Tongue (tissue), 2 donors: ENCODE data around the gene HOXB4. TPM values are rescaled to one million over a fixed set of nuclear protein-coding genes. Genes with fewer than 3 reads are reported as not detected.

Experiments
- DNase-seq: peaks from one replicate; pipeline ENCODE4 v3.0.0-alpha.2; 2015
- total RNA-seq: library from RNA; depleted of rRNA; stranded (reverse); fragments of >200 nt; gene quantifications from one replicate; pipeline ENCODE4 v1.2.3, GENCODE V29; 2014

The HOXB4 gene
- total RNA-seq, 1 donor from 2014 or later: 0.92 TPM

DNA sequence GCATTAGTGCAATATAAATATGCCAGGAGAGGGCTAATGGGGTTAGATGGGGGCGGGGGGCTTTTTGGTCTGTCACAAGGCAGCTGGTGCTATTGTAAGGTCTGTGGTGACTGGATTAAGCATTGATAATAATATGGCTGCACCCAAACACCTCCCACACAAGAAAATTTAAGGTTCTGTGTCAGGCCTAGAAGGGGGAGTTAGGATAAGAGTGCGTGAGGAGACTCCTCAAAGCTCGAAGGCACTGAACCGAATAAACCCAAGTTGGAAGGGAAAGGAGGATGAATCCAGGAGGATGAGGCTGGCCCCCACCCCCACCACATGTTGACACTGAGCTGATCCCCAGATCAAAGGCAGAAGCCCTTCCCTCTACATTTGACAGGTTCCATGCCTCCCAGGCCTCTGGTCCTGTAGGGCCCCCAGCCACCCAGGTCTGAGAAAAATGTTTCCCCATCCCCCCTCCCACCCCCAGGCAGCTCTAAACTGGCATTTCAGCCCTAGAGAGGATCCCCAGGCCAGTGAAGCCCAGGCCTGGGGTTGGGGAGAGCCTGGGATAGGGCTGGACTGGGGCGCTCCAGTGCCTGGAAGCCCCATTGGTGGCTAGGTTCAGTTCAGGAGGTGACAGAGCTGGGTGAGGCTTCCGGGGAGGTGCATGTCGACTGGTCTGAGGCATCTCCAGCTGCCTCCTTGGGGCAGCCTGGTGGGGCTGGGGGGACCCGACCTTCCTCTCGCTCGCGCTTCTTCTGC, 49.0 kb downstream of the HOXB4 start:
- no peak for DNase-seq

DNA sequence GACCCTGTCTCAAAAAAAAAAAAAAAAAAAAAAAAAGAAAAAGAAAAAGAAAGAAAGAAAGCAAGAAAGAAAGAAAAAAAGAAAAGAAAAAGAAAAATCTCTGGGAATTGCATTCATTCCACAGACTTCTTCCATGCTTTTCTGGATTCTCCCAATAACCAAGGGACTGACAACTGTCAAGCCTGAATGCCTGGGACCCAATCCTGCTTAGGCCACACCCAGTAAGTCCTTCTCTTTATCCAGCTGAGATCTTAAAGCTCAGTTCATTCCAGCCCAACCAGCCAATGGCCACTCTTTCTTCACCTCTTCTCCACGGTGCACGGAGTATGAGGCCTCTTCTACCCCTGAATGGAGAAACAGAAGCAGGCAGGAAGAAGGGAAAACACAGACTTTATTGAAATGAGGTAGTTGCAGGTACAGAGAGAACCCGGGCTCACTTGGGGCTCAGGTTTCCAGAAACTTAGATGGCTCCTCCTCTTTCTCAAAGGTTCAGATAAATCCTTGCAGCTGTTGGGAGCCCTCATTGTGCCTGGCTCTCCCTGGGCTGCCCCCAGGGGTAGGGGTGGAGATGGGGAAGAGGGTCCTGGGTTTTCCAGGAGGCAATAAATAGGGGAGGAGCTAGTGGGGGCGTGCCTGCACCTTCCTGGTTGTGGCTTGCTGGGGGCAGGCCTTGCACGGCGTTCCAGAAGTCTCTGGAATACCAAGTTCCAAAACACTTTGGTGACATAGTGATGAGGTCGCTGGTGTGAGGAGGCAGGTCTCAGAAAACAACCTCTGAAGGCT, 49.8 kb downstream of the HOXB4 start:
- DNase-seq: peak; percentile 22

DNA sequence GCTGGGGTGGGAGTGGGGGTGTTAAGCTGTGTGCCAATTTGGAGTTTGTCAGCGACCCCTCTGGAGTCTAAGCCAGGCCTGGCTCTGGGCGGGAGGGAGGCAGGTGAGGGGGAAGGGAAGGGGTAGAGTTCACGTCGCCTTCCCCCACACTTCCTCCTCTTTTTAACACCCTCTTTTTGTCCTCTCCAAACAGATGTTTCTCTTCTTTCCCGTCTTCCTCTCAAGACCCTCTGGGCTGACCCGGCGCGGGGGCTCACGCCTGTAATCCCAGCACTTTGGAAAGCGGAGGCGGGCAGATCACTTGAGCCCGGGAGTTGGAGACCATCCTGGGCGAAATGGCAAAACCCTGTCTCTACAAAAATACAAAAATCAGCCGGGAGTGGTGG, 50.6 kb downstream of the HOXB4 start:
- DNase-seq: no peak

DNA sequence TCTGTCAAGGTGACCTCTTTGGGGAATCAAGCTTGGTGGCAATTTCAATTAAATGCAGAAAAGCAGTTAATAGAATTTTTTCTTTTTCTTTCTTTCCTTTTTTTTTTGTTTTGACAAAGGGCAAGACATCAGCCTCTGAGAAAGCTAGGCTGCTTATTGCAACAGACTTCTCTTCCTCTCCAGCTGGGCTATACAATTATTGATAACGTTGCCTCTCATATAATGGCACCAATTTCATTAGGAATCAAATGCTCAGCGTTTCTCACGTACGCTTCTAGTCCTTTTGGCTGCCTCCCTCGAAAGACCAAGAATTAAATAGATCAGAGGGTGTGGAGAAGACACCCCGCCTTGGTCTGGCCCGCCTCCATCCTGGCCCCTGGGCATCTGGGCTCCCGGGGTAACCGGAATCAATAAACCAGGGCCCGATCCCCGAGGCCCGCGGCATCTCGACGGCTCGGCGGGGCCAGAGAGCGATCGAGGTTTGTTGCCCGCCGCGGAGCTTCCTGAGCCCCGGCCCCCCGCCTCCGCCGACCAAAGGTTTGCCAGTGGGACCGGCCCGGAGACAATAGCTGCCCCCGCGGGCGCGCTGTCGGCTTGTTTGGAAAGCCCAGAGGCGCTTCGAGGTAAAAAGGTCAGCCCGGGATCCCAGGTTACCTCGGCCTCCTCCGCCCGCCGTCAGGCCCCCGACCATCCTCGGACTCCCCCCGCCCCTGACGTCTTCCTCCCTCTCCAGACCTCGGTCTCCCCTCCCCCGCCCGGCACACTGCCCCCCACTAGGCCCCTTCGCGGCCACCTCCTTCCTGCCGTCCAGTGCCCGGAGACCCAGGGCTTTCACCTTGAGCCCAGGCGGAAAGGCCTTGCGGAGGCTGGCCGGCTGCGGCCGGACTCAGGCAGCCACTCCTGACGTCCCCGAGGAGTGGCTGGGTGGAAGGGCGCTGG, 51.3 kb downstream of the HOXB4 start:
- DNase-seq: no peak

Other genes with a start within 250 kb of the HOXB4 start
- 0.41 TPM for gene SKAP1, start 148.1 kb downstream of the HOXB4 start, total RNA-seq
- gene HOXB1, start 47.3 kb downstream of the HOXB4 start, total RNA-seq: not detected
- gene HOXB2, start 33.2 kb downstream of the HOXB4 start, total RNA-seq: 4.1 TPM
- 3.4 TPM for gene HOXB3, start 11.9 kb upstream of the HOXB4 start, total RNA-seq
- gene HOXB5, start 15.4 kb upstream of the HOXB4 start, total RNA-seq: not detected
- gene HOXB6, start 26.6 kb upstream of the HOXB4 start, total RNA-seq: not detected
- gene HOXB7, start 32.7 kb upstream of the HOXB4 start, total RNA-seq: 0.51 TPM
- gene HOXB8, start 36.9 kb upstream of the HOXB4 start, total RNA-seq: not detected
- gene HOXB9, start 48.0 kb upstream of the HOXB4 start, total RNA-seq: not detected
- not detected for gene PRAC1, start 144.2 kb upstream of the HOXB4 start, total RNA-seq
- not detected for gene PRAC2, start 144.8 kb upstream of the HOXB4 start, total RNA-seq
- gene HOXB13, start 150.4 kb upstream of the HOXB4 start, total RNA-seq: not detected
- gene TTLL6, start 238.9 kb upstream of the HOXB4 start, total RNA-seq: not detected